ENCODE measurements around the gene KRTAP10-4.

DNA sequence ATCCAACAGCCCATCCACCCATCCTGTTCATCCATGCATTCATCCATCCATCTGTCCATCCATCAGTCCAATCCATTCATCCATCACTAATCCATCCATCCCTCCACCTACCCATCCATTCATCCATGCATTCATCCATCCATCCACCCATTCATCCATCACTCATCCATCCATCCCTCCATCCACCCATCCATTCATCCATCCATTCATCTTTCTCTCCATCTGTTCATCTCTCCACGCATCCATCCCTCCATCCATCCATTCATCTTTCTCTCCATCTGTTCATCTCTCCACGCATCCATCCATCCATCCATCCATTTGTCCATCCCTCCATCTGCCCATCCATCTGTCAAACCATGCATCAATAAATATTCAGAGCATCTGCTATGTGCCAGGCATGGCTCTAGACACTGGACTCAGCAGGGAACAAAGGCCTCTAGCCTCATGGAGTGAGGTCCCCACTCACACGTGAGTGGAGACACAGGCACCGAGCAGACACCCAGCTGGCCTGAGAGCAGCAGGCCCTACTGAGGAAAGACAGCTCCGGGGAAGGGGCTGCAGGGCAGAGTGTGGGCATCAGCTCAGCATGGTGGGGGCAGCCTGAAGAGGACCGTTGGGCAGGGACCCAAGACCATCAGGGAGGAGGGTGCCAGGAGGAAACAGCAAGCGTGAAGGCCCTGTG lies 43.2 kb upstream of the KRTAP10-4 start:
- no peak for TF ChIP-seq EZH2 (IDR thresholded peaks at IDR 0.05; ENCODE audit: borderline replicate concordance, low read depth, low read length, severe bottlenecking)
- TF ChIP-seq, protein P1, sequence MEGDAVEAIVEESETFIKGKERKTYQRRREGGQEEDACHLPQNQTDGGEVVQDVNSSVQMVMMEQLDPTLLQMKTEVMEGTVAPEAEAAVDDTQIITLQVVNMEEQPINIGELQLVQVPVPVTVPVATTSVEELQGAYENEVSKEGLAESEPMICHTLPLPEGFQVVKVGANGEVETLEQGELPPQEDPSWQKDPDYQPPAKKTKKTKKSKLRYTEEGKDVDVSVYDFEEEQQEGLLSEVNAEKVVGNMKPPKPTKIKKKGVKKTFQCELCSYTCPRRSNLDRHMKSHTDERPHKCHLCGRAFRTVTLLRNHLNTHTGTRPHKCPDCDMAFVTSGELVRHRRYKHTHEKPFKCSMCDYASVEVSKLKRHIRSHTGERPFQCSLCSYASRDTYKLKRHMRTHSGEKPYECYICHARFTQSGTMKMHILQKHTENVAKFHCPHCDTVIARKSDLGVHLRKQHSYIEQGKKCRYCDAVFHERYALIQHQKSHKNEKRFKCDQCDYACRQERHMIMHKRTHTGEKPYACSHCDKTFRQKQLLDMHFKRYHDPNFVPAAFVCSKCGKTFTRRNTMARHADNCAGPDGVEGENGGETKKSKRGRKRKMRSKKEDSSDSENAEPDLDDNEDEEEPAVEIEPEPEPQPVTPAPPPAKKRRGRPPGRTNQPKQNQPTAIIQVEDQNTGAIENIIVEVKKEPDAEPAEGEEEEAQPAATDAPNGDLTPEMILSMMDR (IDR thresholded peaks at IDR 0.05; ENCODE audit: borderline replicate concordance, extremely low read depth, low read length, poor library complexity, severe bottlenecking), result no peak

Measured in DND-41 (cell line).